ENCODE data around the gene PPT2. TPM values are rescaled to one million over a fixed set of nuclear protein-coding genes. Genes with fewer than 3 reads are reported as not detected.

PPT2 gene
- total RNA-seq, 1 experiment from 2014 or later: 38.2 TPM

DNA sequence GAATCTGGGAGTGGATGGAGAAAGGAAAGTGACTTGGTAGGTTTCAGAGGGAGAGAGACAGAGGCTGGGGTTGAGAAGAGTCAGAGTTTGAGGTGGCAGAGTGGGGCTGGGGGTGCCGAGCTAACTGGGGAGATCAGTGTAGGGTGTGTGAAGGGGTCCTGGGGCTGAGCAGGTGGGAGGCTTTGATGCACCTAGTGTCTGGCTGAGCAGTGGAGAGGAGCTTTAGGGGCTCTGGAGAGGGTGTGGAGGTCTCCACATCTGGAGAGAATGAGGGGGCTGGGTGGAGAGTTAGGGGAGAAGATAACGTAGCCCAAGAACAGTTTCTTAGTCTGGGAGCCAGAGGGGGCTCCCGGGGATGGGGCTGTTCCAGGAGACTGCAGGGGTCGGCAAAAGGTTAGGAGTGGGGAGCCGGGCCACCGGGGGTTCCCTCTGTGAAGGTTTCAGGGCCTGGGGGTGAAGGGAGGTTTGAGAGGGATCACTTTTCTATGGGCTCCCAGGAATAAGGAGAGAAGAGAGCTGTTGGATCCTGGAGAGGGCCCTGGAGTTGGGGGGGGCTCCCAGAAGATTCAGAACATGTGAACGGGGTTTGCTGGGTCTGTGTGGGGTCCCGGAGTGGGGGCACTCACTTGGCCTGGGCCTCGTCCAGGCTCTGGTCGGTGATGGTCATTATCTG, 35.3 kb downstream of the PPT2 start:
- POLR2A ChIA-PET (ENCODE audit: unreplicated experiment): no interaction called here
- TSS peak; percentile 26 for BruUV-seq (replicated peaks)

DNA sequence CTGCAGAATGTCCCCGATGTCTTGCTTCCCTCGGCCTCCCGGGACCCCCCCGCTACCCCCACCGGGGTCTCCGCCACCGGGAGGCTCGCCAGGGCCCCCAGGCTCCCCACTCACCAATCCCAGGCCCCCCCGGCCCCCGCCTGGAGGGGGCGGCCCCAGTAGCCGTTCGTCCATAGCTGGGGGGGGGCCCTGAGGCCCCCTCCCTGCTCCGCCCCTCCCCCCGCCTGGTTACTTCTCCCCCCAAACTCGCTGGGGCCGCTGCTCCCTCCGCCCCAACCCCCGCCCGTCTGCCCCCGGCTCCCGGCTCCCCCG, 35.8 kb downstream of the PPT2 start:
- peaks cover 9% of the 10 kb centered on the region; the same call in 1 of the 2 replicates for H3F3A ChIP-seq (ENCODE audit: insufficient read depth, low read depth)
- H2AFZ ChIP-seq: no peak overlapping the region
- intact Hi-C loops (cut with micrococcal nuclease; ENCODE audit: unreplicated experiment): loop anchor here (1.0 to 10.0 kb wide), 3 partner anchors 11 to 785 kb away; partner anchors contain the start of genes ATP6V1G2, DDX39B, NFKBIL1 and RNF5
- peaks cover 10% of the 10 kb centered on the region for H3K36me3 ChIP-seq (ENCODE audit: low read depth)
- ChIA-PET CTCF (interaction anchor here (0.6 to 1.0 kb wide), 3 partner anchors 55 to 71 kb away, joined by 3 to 4 read pairs (median 4); partner anchors contain the start of gene FKBPL), POLR2A (ENCODE audit: unreplicated experiment) (interaction anchor here (0.6 to 1.0 kb wide), 3 partner anchors 62 to 487 kb away, joined by 3 to 14 read pairs (median 4); partner anchors contain the start of gene ATF6B)
- no peaks in the 10 kb centered on the region for H3K9me2 ChIP-seq (ENCODE audit: insufficient read depth)
- H3K4me2 ChIP-seq: peak overlapping the region; percentile 95
- no peaks in the 10 kb centered on the region for H4K20me1 ChIP-seq (ENCODE audit: insufficient read depth)
- peak overlapping the region; percentile 26; the same call in 1 of the 2 replicates for H3K27ac ChIP-seq
- no peaks in the 10 kb centered on the region for H3K27me3 ChIP-seq (ENCODE audit: insufficient read depth, low read depth)
- no TSS peak for BruUV-seq (replicated peaks)
- H3K4me1 ChIP-seq (replicated peaks; ENCODE audit: insufficient read depth): peaks cover 17% of the 10 kb centered on the region
- no peak for TF ChIP-seq EZH2 (IDR thresholded peaks at IDR 0.05; ENCODE audit: low read depth)
- TF ChIP-seq, protein P1, sequence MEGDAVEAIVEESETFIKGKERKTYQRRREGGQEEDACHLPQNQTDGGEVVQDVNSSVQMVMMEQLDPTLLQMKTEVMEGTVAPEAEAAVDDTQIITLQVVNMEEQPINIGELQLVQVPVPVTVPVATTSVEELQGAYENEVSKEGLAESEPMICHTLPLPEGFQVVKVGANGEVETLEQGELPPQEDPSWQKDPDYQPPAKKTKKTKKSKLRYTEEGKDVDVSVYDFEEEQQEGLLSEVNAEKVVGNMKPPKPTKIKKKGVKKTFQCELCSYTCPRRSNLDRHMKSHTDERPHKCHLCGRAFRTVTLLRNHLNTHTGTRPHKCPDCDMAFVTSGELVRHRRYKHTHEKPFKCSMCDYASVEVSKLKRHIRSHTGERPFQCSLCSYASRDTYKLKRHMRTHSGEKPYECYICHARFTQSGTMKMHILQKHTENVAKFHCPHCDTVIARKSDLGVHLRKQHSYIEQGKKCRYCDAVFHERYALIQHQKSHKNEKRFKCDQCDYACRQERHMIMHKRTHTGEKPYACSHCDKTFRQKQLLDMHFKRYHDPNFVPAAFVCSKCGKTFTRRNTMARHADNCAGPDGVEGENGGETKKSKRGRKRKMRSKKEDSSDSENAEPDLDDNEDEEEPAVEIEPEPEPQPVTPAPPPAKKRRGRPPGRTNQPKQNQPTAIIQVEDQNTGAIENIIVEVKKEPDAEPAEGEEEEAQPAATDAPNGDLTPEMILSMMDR (conservative IDR thresholded peaks at IDR 0.05): no peak
- H3K9me3 ChIP-seq (ENCODE audit: insufficient read depth, low read depth): no peaks in the 10 kb centered on the region
- peak overlapping the region; percentile 85 for H3K4me3 ChIP-seq
- peaks cover 18% of the 10 kb centered on the region for H3K79me2 ChIP-seq (ENCODE audit: low read depth)
- DNase-seq: no peak

More for the DNA sequence above, 35.3 kb downstream of the PPT2 start:
- H3K4me3 ChIP-seq: peak overlapping the region; percentile 85
- no peaks in the 10 kb centered on the region for H3K9me2 ChIP-seq (ENCODE audit: insufficient read depth)
- H3K27ac ChIP-seq: peak overlapping the region; percentile 26; the same call in 1 of the 2 replicates
- intact Hi-C loops (cut with micrococcal nuclease; ENCODE audit: unreplicated experiment): no loop called here
- peaks cover 14% of the 10 kb centered on the region for H3K4me1 ChIP-seq (replicated peaks; ENCODE audit: insufficient read depth)
- H3K36me3 ChIP-seq (ENCODE audit: low read depth): peaks cover 10% of the 10 kb centered on the region
- CTCF ChIA-PET: no interaction called here
- no peak for DNase-seq
- no peaks in the 10 kb centered on the region for H3K27me3 ChIP-seq (ENCODE audit: insufficient read depth, low read depth)
- TF ChIP-seq, protein P1 (conservative IDR thresholded peaks at IDR 0.05): no peak
- no peak for TF ChIP-seq EZH2 (IDR thresholded peaks at IDR 0.05; ENCODE audit: low read depth)
- H2AFZ ChIP-seq: no peak overlapping the region
- H3K9me3 ChIP-seq (ENCODE audit: insufficient read depth, low read depth): no peaks in the 10 kb centered on the region
- H3K4me2 ChIP-seq: peak overlapping the region; percentile 95
- H3K79me2 ChIP-seq (ENCODE audit: low read depth): peaks cover 18% of the 10 kb centered on the region
- no peaks in the 10 kb centered on the region for H4K20me1 ChIP-seq (ENCODE audit: insufficient read depth)
- peaks cover 9% of the 10 kb centered on the region; the same call in 1 of the 2 replicates for H3F3A ChIP-seq (ENCODE audit: insufficient read depth, low read depth)

DNA sequence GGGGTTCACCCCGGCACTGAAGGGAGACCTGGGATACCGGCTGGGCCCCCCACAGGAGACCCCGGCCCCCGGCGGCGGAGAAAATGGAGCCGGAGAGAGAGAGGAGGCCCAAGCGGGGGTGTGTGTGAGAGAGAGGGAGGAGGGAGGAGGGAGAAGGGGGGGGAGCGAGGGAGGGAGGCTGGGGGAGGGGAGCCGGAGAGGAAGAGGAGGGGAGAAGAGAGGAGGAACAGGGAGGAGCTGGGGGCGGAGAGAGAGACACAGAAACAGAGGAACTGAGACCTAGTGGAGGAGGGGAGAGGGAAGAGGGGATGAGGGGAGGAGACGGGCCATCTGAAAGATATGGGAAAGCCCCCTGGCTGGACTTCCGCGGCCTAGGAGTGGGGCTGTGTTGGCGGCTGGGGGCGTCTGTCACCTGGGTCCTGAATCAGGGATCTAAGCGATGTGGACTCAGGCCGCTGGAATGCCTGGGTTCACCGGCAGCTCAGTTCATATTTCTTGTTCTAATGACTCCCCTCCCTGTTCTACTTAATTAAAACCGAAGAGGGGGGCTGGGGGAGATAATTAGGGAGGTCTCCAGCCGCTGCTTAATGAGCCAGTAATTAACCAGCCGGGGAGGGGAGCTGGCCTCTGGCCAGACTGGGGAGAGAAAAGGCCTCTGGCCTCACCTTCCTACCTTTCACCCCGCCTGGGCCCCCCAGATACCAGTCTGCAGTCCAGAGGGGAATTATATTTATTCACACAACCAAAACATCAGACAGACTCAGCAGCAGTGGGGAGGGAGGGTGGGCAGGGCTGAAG, 36.3 kb downstream of the PPT2 start, which contains the start of gene PBX2:
Gene PBX2 (minus strand): TSS at position 149 of the 798 bp plus-strand sequence. CDS start 287 bp downstream, outside the sequence.
- intact Hi-C loops (cut with micrococcal nuclease; ENCODE audit: unreplicated experiment): loop anchor here (1.0 to 10.0 kb wide), 3 partner anchors 12 to 785 kb away; partner anchors contain the start of genes ATP6V1G2, DDX39B, NFKBIL1 and RNF5
- H3K4me1 ChIP-seq (replicated peaks; ENCODE audit: insufficient read depth): peaks cover 19% of the 10 kb centered on the region
- POLR2A ChIA-PET (ENCODE audit: unreplicated experiment): interaction anchor here (0.5 to 1.0 kb wide), 10 partner anchors 13 to 487 kb away, joined by 3 to 14 read pairs (median 4); partner anchors contain the start of gene ATF6B

More for the DNA sequence above, 36.3 kb downstream of the PPT2 start, which contains the start of gene PBX2:
- Histone ChIP-seq H3K27me3 (ENCODE audit: insufficient read depth, low read depth) (no peaks in the 10 kb centered on the region), H3K4me3 (peak within 1 kb of the TSS; percentile 85), H3K4me2 (peak within 1 kb of the TSS; percentile 95), H3F3A (ENCODE audit: insufficient read depth, low read depth) (peaks cover 9% of the 10 kb centered on the region; the same call in 1 of the 2 replicates), H3K27ac (peak within 1 kb of the TSS; percentile 30), H3K79me2 (ENCODE audit: low read depth) (peaks cover 18% of the 10 kb centered on the region), H3K9me2 (ENCODE audit: insufficient read depth) (no peaks in the 10 kb centered on the region), H4K20me1 (ENCODE audit: insufficient read depth) (no peaks in the 10 kb centered on the region), H3K36me3 (ENCODE audit: low read depth) (peaks cover 10% of the 10 kb centered on the region), H2AFZ (peak within 1 kb of the TSS; percentile 78), H3K9me3 (ENCODE audit: insufficient read depth, low read depth) (no peaks in the 10 kb centered on the region)
- TF ChIP-seq, protein P1 (conservative IDR thresholded peaks at IDR 0.05): no peak
- TF ChIP-seq EZH2 (IDR thresholded peaks at IDR 0.05; ENCODE audit: low read depth): no peak
- DNase-seq: peak; percentile 56 to 74
- TSS peak; percentile 87 for BruUV-seq (replicated peaks)
- CTCF ChIA-PET: interaction anchor here (0.6 to 1.1 kb wide), 4 partner anchors 13 to 71 kb away, joined by 3 to 4 read pairs (median 4); partner anchors contain the start of gene FKBPL

Measured in PC-9 (cell line).